GM21360 (cell line): ENCODE results near the gene TMEM132C.
"Not testable (repeated sequence)": the region's sequence is repeated elsewhere in the genome, so short reads cannot be mapped to it uniquely, and the experiment has no call there.

Experiments used
- ATAC-seq: cut with Tn5 transposase; IDR thresholded peaks from one replicate; pipeline ENCODE4 v1.9.1; 2021; ENCODE audit warnings: mild to moderate bottlenecking, moderate library complexity; ENCODE audit not compliant: unreplicated experiment

Gene TMEM132C

DNA sequence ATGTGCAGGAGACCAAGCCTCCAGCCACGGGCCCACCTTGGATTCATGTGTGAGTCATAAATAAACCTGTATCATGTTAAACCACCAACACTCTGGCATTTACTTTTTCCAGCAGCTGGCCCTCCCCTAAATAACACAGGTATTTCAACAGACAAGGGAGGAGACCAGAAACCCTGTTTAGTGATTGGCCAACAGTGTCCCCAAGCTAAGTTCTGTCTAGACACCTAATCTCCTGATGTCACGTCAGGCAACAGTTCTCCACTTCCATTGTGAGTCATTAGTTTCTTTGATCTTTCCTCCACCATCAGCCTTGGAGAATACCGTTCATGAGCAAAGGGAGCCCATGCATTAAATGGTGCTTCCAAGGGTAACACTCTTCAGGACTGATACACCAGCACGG lies 196.9 kb downstream of the TMEM132C start:
- ATAC-seq = no peak

DNA sequence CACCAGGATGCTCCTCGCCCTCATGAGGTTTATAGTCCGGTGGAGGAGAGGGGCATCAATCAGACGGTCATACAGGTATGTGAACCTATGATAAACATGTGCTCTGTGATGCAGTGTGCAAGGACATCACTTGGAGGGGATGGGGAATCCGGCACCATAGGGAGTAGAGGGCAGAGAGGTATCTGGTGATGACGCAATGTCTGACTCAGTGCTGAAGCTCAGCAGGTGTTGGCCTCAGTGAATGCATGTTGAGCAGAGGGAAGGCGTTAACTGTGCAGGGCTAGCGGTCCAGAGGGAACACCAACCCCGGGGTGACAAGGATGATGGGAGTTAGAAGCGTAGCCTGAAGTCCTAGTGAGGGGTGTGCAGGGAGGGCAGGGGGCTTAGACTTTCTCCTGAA lies 200.9 kb downstream of the TMEM132C start:
- ATAC-seq = no peak

DNA sequence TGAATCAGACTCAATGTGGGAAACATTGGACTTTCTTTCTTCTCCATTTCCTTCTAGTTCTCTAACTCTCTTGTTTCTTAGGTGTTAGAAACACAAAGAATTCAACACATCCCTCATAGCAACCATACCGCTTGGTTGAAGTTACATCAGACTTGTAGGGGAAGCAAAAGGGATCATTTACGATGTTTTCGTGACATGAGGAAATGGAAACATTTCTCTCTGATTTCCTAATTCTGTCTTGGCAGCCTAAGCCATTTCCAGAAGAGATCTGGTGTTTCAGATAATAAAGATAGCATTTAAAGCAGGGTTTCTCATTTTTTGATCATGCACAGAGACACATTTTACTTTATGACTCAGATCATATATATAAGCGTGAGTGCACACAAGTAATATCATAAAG lies 202.0 kb downstream of the TMEM132C start:
- no peak for ATAC-seq

DNA sequence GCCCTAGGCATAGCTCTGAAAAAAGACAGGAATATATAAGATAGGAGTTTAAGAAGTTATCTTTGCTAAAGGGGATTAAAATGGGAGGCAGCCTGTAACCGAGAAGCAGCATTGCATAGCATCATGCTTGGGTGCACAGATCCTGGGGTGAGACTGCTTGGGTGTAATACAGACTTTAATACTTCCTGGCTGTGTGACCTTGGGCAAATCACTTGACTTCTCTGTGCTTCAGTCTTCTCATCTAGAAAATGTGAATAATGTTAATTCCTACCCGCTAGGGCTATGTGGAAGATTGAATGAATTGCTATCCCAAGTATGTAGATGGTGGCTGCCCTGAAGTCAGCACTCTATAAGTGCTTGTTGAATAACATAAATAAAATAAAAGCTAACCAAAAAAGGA lies 204.5 kb downstream of the TMEM132C start:
- ATAC-seq = no peak

DNA sequence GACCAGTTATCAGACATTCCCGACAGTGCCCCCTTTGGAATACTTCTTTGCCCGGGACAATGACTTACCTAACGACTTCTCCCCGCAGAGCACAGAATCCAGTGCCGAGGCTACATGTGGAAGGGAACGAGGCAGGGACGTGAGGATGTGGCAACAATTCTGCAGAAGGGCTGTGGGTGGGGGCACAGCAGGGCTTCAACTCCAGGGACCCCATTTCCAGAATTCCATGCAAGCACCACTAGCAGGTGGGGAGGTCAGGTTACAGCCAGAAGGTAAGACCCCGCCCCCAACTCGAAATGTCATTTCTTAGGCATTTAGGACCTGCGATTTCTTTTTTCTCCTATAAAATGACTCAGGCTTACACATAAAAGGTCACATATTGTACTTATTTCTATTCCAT lies 207.9 kb downstream of the TMEM132C start:
- no peak for ATAC-seq

DNA sequence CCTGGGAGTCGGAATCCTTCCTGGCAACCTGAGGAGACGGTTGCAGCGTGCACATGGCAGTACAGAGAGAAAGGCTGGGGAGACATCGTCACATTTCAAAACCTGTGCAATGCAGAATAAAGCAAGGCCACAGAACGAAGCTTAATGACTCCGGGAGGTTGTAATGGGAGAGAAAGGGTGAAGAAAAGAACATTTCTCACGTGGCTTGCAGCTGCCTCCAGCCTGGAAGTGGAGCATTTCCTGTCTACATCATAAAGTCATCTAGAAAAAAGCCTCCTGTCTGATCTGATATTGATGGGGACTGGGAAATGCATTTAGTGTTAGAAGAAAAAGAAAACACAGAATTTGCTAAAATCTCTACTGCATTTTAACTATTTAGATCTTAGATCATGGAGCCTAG lies 209.3 kb downstream of the TMEM132C start:
- no peak for ATAC-seq

DNA sequence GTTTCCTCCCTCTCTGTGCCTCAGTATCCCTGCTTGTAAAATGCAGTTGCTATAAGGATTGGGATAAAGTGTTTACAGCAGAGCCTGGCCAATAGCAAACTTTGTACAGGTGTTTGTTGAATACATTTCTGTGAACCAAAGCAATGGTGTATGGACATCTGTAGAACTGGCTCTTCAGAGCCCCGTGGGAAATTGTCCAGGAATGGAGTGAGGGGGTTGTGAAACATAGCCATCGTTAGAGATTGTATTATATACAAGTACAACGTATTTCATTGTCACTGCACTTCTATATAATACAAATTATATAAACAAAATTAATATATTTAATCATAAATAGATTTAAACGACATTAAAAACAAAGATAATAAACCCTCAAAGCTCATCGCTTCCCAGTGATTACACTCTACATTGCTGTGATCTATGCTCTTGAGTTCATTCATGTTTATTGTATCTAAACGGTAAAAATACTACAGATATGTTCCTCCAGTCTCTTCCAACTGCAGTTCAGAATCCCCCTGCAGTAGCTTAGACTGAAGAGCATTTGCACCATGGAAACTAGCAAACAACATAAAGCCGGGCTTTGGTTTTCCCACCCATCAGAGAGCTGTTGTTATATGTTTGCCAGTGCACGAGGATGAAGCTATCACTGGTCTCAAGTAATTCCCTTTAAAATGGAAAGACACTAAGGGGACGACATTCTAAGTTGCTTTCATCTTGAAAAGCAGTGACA lies 216.7 kb downstream of the TMEM132C start:
- no peak for ATAC-seq

DNA sequence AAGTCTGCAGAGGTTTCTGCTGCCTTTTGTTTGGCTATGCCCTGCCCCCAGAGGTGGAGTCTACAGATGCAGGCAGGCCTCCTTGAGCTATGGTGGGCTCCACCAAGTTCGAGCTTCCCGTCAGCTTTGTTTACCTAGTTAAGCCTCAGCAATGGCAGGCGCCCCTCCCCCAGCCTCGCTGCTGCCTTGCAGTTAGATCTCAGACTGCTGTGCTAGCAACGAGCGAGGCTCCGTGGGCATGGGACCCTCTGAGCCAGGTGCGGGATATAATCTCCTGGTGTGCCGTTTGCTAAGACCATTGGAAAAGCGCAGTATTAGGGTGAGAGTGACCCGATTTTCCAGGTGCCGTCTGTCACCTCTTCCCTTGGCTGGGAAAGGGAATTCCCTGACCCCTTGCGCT lies 230.4 kb downstream of the TMEM132C start:
- not testable (repeated sequence) for ATAC-seq

DNA sequence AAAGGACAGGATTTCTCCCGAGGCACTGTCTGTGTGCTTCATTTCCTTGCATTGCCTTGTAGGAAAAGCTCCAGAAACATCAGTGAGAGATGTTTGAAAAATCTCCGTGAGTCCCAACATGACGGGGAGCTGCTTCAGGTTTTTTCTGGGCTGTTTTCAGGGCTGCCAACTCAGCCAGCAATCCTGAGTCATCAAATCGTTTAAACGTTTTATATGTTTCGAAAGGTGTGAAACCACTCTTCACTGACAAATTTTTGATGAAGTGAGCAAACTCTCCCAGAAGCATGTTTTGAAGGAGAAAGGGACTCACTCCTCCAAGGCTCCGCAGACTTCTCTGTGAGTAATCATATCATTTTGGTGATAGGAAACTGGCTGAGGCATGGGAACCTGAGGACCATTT lies 240.5 kb downstream of the TMEM132C start:
- no peak for ATAC-seq

DNA sequence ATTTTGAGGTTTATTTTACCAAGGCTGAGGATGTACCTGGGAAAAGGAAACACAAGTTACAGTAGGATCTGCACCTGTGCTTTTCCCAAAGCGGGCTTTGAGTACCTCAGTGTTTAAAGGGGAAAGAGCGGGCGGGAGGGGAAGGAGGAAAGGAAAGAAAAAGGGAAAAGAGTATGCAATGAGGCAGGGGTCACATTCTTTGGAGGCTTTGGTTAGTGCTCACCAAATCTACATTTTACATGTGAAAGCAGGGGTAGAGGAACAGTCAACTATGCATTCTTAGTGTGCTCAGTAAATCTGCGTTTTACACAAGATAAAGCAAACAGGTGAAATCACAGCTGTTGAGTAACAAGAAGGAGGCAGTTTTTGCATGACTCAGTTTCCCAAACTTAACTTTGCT lies 242.2 kb downstream of the TMEM132C start:
- no peak for ATAC-seq

DNA sequence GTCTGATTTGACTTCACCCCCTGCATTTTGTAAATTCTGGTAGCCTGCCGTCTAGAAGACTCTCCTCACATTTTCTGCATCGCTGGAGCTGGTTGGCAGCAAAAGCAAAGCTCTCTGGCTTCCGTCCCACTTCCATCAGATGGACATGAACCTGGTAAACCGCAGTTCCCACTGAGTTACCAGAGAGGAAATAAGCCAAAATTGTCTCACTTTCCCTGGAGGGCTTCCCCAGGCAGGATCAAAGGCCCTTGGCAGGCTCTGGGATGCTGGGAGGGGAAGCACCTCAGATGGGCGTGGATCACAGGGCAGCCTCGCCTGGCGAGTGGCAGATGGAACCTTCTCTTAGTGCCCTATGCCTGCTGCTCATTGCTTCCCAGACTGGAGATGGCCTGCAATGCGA lies 243.5 kb downstream of the TMEM132C start:
- no peak for ATAC-seq

DNA sequence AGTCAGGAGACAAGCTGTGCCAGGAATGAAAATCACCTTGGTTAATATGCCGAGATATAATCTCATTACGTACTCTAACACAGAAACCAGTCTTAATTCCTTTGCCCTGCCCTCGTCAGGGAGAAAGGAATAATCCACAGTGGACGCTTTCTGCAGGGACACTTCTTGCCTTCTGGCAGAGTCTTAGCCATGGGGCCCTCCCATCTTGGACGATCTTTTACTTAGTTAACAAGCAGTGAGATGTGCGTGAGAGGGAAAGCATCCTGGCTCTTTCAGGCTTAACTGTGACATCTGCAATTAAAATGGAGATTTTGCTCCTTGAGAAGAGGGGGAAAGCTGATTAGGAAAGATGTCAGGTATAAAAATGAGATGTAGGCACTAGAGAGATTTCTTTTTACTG lies 246.4 kb downstream of the TMEM132C start:
- ATAC-seq = no peak

DNA sequence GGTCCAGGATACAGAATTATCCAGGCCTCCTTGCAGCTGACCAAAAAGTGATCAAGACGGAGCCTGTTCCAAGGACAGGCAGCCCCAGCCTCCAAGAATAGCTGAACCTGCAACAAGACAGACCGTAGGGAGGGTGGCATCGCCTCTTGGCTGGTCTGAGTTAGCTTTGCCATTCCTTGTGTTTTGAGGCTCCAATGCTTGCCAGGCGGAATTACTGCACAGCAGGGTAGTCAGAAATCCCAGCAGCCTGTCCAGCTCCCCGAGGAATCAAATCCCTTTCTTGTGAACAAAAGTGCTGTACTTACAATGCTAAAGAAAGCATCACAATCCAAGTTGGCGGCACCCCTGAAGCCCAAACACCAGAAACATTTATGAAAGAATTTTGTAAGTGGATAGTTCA lies 246.9 kb downstream of the TMEM132C start:
- ATAC-seq = no peak

DNA sequence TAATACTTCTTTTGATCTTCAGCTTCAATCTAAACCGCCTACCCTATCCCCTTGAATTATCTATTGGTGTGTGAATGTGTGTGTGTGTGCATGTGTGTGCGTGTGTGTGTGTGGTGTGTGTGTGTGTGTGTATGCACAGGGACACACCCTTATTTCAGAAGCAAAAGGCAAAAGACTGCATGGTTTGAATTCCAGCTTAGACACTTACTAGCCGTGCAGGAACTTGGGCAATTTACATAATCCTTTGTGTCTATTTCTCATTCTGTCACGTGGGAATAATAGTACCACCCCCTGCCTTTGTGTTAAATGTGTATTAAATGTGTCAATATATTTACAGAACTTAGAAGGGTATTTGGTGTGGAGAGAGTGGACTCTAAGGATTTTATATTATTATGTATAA lies 251.7 kb downstream of the TMEM132C start:
- ATAC-seq = no peak

DNA sequence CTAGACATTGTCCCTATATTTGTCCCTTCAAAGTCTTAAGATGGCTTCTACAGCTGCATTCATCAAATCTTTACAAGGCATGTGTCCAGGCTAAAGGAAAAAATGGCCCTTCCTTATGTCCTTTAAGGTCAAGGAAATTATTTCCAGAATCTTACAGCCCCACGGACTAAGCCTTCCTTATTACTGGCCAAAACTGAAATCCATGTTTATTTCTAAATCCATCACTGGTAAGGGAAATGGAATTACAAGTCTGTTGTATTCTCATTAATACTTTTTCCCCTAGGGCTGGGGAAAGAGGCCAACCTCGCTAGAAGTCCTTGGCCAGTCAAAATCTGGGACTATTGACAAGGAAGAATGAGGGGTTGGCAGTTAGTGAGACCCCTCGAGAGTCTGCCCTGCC lies 252.5 kb downstream of the TMEM132C start:
- no peak for ATAC-seq

DNA sequence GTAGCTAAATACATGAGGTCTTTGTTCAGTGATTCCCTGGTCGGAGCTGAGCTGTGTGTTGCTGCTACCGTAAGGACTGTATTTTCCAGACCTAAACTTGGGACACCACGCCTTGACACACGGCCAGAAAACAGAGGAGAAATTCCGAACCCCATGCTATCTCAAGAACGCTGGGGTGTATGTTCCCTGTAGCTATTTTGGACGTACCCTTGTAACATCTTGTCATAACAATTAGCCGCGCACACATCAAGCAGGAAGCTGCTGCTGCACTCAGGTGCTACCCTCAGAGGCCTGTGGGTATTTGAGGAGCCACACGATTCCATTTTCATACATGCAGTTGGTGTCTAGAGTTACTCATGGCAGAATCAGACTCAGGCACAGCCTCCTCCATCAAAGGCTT lies 255.0 kb downstream of the TMEM132C start:
- ATAC-seq = no peak

DNA sequence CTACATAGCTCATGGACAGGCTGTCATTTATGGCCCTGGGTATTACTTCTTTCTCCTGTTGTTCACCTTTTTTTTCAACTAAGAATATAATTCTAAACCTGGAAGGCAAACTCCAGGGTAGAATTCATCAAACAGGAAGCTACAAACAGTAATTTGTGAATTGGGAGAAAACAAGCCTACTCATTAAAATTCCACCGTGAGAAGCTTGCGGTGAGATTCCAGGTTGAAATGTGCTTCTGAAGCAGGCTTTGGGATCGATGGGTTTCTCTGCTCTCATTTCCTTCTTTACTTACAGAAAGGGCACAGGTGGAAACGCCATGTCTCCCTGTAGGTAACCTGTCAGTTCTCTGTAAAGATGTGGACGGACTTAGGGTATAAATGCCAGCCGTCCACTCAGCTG lies 257.5 kb downstream of the TMEM132C start:
- ATAC-seq = no peak

DNA sequence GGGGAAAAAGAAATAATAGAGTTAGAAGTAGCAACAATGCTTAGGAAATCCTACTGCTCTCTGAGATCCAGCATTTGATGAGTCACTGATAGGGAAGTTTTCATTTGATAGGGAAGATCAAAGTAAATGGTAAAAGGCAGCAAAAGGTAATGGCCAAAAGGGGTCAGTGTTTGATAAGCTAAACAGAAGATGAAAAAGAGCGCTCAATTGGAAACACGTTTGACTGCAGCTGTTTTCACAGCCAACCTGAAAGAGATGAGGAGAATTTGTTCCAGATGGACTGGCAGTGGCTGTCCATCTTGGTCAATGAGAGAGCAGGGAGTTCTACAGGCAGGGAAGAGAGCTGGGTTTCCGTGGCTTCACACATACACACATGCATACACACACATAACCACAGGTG lies 264.2 kb downstream of the TMEM132C start:
- ATAC-seq = no peak

DNA sequence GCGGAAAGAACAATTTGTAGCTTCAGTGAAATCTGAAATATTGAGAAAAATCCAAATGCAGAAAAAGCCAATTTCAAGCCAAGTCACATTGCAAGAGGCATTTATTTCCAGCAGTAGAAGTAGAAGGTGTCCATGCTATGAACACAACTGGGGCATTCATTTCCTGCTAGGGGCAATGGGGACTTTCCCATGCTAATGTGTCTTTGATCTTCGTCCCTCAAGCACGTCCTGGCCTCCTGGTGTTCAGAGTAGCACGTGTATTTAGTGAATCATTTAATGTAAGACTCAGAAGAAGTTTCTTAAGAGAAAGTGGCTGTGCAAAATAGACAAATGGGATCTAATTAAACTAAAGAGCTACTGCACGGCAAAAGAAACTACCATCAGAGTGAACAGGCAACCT lies 267.9 kb downstream of the TMEM132C start:
- ATAC-seq = no peak

DNA sequence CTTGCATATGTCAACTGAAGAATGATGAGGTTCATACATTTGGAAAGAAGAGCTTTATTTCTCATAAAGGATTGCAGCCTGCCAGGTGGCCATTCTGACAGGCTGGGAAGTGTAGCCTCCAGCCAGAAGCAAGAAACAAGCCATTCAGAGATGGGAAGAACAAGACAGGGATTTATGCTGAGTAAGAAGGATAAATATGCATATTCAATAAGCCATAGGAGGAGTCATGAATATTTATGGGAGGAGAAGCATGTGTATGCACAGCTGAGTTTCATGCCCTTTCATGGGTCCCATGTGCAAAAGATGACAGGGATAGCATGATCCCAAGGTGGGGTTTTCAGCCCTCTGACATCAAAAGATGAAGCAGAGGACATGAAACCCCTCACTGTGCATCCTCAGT lies 269.8 kb downstream of the TMEM132C start:
- ATAC-seq = no peak

DNA sequence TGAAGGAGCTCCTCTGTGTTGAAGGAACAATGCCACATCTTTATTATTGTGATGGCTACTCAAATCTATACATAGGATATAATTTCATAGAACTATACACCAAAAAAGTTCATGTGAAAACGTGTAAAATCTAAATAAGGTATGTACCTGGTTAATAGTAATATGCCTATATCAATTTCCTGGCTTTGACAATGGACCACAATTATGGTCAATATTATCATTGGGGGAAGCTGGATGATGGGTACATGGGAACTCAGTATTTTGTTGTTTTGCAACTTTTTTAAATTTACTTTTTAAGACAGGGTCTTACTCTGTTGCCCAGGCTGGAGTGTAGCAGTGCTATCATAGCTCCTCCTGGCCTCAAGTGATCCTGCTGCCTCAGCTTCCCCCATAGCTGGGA lies 270.7 kb downstream of the TMEM132C start:
- no peak for ATAC-seq

DNA sequence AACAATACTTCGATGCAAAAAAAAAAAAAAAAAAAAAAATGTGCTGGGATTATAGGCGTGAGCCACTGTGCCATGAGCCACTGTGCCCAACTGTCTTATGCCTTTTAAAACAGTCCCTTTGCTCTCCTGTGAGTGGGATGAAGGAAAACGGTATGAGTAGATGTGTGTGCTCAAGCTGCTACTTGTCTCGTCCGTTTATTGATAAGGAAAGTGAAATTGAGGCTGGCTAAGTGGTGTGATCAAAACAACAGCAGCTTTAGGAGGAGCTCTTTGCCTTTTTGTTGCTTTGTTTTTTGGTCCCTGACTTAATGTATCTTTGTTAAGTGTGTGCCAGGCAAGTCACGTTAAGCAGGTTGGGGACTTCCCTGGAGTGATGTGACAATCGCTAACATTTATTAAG lies 275.9 kb downstream of the TMEM132C start:
- no peak for ATAC-seq

DNA sequence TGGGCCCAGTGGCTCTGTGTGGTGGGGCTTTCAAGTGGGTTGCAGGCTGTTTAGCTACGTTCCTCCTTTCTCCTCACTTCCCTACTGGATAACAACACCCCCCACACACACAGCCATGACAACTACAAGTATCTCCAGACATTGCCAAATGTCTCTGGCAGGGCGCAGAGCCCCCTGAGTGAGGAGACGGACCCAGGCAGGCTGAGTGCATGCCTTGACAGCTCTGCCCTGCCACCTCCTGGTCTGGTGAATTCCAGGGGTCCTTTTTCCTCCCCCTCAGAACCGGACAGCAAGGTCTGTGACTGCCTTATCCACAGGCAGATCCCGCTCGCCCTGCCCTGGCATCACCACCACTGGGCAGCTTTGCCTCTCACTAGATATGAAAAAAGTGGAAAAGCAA lies 276.5 kb downstream of the TMEM132C start:
- ATAC-seq = no peak
